Tibial artery (tissue), 4 donors: ENCODE measurements around the gene PPM1A.
"Not testable (repeated sequence)": the region's sequence is repeated elsewhere in the genome, so short reads cannot be mapped to it uniquely, and the experiment has no call there.

Experiments
- DNase-seq, 2 donors: peaks; one replicate each; pipeline ENCODE4 v3.0.0-alpha.2; 2019
- H3K27ac ChIP-seq, 2 donors: fragments of 200-600 bp; sonication (generic) in 1 of 2; 1 replicate in 1 of 2; 2 replicates in 1 of 2; pipeline ENCODE4 v1.5.1; 2018 to 2019; ENCODE audit warnings: mild to moderate bottlenecking in 1 of 2
- H3K27me3 ChIP-seq, 2 donors: fragments of 200-600 bp; sonication (generic) in 1 of 2; one replicate each; pipeline versions ENCODE4 v1.5.1 to v1.6.0; 2016 to 2019
- H3K36me3 ChIP-seq, 3 donors: fragments of 200-600 bp; sonication (generic) in 2 of 3; one replicate each; pipeline ENCODE4 v1.5.1; 2016 to 2019; ENCODE audit warnings: mild to moderate bottlenecking in 2 of 3
- H3K4me1 ChIP-seq, 4 donors: fragments of 200-600 bp; sonication (generic) in 2 of 4; 1 replicate in 3 of 4; 2 replicates in 1 of 4; pipeline ENCODE4 v1.5.1; 2016 to 2019
- H3K4me3 ChIP-seq, 2 donors: fragments of 200-600 bp; sonication (generic) in 1 of 2; 1 replicate in 1 of 2; 2 replicates in 1 of 2; pipeline ENCODE4 v1.5.1; 2018 to 2019; ENCODE audit warnings: mild to moderate bottlenecking in 2 of 2
- H3K9me3 ChIP-seq, 3 donors: fragments of 200-600 bp; sonication (generic) in 1 of 3; one replicate each; pipeline ENCODE4 v1.5.1; 2016 to 2019
- intact Hi-C: fragments of 100-400 bp; cut with DNase I; formaldehyde crosslinking; loops from one replicate; pipeline ENCODE4 v1.15.0; 2023; ENCODE audit warnings: low total_unique reads
- TF ChIP-seq, protein P1 (sequence below), 2 experiments: fragments of 200-600 bp in 1 of 2; fragments of 450-650 bp in 1 of 2; IDR thresholded peaks; one replicate each; pipeline ENCODE4 v1.5.1; 2017 to 2019; ENCODE audit warnings: antibody characterized with exemption in 2 of 2, mild to moderate bottlenecking in 1 of 2, moderate library complexity in 1 of 2

The PPM1A gene

DNA sequence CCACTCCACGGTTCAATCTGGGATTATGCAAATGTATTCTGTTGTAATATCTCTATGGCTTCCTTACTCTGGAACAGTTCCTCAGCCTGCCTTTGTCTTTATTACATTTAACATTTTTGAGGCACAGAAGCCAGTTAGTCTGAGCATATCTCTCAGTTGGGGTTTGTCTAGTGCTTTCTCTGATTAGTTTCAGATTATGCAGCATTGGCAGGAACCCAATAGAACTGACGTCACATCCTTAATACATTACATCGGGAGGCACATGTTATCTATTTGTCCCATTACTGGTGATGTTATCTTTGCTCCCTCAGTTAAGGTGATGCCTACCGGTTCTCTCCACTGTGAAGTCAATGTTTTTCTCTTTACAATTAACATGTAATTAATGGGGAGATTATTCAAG is 62.4 kb downstream of the PPM1A start:
- Histone ChIP-seq H3K27ac (no peak overlapping the region), H3K4me1 (no peaks in the 10 kb centered on the region), H3K36me3 (no peaks in the 10 kb centered on the region), H3K9me3 (no peaks in the 10 kb centered on the region), H3K27me3 (peaks cover 0 to 18% of the 10 kb centered on the region in 2 donors), H3K4me3 (no peak overlapping the region)
- no peak for DNase-seq
- intact Hi-C loops = no loop called here
- TF ChIP-seq, protein P1, sequence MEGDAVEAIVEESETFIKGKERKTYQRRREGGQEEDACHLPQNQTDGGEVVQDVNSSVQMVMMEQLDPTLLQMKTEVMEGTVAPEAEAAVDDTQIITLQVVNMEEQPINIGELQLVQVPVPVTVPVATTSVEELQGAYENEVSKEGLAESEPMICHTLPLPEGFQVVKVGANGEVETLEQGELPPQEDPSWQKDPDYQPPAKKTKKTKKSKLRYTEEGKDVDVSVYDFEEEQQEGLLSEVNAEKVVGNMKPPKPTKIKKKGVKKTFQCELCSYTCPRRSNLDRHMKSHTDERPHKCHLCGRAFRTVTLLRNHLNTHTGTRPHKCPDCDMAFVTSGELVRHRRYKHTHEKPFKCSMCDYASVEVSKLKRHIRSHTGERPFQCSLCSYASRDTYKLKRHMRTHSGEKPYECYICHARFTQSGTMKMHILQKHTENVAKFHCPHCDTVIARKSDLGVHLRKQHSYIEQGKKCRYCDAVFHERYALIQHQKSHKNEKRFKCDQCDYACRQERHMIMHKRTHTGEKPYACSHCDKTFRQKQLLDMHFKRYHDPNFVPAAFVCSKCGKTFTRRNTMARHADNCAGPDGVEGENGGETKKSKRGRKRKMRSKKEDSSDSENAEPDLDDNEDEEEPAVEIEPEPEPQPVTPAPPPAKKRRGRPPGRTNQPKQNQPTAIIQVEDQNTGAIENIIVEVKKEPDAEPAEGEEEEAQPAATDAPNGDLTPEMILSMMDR (IDR thresholded peaks at IDR 0.05) = no peak

DNA sequence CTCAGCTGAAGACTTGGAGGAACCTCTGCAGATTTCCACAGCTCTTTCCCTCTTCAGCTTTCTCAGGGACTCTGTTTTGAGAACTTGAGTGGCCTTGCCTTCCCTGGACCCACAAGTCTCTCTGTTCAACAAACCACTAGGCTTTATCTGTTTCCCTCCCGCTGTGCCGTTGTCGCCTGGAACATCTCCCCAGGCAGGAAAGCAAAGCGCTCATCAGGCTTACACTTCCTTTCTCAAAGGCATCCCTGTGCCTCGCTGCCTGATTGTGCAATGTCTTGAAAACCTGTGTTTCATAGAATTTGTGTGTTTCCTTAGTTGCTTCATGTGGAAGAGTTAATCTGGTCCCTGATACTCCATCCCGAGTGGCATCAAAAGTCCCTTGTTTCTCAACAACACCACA is 64.1 kb downstream of the PPM1A start:
- TF ChIP-seq, protein P1 (IDR thresholded peaks at IDR 0.05) = no peak
- Histone ChIP-seq H3K27ac (no peak overlapping the region), H3K4me3 (no peak overlapping the region), H3K27me3 (peaks cover 0 to 24% of the 10 kb centered on the region in 2 donors), H3K9me3 (no peaks in the 10 kb centered on the region), H3K36me3 (no peaks in the 10 kb centered on the region), H3K4me1 (no peaks in the 10 kb centered on the region)
- no peak for DNase-seq
- intact Hi-C loops = no loop called here

DNA sequence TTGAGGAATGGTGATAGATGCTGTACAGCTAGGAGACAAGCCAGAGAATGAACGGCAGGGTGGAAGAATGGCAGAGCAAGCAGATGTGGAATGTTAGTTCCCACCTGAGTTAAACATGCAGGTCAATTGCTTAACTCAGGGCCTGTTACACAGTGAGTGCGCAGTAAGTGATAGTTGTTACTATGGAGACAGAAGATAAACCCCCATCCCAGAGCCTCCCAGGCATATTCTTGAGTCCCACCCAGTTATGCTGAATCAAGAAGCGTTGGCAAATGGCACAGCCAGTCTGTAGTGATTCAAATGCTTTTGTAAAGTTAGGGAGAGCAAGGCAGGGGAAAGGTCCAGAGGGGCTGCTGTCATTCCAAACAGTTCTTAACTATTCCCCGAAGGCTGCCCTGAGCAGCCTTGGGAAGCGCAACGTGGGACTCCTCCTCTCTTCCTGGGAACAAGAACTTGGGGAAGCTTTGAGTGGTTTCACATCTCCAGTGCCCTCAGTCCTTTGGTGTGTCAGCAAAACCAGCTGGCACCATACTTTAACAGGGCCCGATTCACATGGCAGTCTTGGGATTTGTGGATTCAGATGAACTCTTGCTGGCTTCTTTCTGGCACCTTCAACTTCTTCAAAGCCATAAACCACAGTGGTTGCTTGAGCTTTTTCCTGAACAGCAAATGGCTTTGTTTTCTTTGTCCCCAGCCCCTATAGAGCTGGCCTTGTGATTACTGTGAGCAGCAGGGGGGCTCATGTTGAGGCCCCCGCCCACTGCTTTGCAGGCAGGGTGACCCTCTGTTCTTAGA is 66.4 kb downstream of the PPM1A start:
- no peak for DNase-seq
- TF ChIP-seq, protein P1 (IDR thresholded peaks at IDR 0.05) = no peak
- no peaks in the 10 kb centered on the region for H3K9me3 ChIP-seq
- H3K27ac ChIP-seq = no peak overlapping the region
- peaks cover 0 to 21% of the 10 kb centered on the region in 2 donors for H3K27me3 ChIP-seq
- no peaks in the 10 kb centered on the region for H3K36me3 ChIP-seq
- intact Hi-C loops = loop anchor here (5.0 kb wide), 1 partner anchor 108 kb away; no protein-coding TSS in a partner anchor
- no peak overlapping the region for H3K4me3 ChIP-seq
- H3K4me1 ChIP-seq = no peaks in the 10 kb centered on the region

DNA sequence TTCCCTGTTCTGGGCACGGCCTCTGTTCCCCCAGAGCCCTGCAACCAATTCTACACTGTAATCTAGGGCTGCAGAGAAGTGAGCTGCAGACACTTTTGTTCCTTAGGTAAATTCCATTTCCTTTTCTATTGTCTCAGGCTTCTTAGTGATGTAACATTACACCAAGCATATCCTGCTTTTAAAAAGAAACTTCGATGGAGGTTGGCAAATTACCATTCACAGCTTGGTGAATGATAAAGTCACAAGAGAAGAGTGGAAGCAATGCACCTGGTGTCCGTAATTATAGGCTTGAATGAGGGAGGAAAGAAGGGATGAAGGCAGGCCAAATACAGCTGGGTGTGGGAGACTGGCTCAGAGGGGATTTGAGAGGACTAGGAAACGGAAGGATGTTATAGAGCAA is 68.6 kb downstream of the PPM1A start:
- H3K4me3 ChIP-seq = no peak overlapping the region
- H3K4me1 ChIP-seq = no peaks in the 10 kb centered on the region
- TF ChIP-seq, protein P1 (IDR thresholded peaks at IDR 0.05) = no peak
- H3K27me3 ChIP-seq = peaks cover 0 to 20% of the 10 kb centered on the region in 2 donors
- no peaks in the 10 kb centered on the region for H3K9me3 ChIP-seq
- no peaks in the 10 kb centered on the region for H3K36me3 ChIP-seq
- no peak overlapping the region for H3K27ac ChIP-seq
- intact Hi-C loops = loop anchor here (5.0 kb wide), 1 partner anchor 110 kb away; no protein-coding TSS in a partner anchor
- no peak for DNase-seq

DNA sequence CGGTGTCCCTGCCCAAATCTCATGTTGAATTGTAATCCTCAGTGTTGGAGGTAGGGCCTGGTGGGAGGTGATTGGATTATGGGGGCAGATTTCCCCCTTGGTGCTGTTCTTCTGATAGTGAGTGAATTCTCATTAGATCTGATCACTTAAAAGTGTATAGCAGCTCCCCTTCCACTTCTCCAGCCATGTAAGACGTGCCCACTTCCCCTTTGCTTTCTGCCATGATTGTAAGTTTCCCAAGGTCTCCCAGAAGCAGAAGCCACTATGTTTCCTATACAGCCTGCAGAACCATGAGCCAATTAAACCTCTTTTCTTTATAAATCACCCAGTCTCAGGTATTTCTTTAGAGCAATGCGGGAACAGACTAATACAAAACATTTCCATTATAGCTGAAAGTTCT is 71.8 kb downstream of the PPM1A start:
- DNase-seq, H3K9me3 ChIP-seq, H3K4me1 ChIP-seq, H3K36me3 ChIP-seq, intact Hi-C loops, H3K4me3 ChIP-seq, H3K27ac ChIP-seq: not testable (repeated sequence)
- peaks cover 0 to 12% of the 10 kb centered on the region in 2 donors for H3K27me3 ChIP-seq

DNA sequence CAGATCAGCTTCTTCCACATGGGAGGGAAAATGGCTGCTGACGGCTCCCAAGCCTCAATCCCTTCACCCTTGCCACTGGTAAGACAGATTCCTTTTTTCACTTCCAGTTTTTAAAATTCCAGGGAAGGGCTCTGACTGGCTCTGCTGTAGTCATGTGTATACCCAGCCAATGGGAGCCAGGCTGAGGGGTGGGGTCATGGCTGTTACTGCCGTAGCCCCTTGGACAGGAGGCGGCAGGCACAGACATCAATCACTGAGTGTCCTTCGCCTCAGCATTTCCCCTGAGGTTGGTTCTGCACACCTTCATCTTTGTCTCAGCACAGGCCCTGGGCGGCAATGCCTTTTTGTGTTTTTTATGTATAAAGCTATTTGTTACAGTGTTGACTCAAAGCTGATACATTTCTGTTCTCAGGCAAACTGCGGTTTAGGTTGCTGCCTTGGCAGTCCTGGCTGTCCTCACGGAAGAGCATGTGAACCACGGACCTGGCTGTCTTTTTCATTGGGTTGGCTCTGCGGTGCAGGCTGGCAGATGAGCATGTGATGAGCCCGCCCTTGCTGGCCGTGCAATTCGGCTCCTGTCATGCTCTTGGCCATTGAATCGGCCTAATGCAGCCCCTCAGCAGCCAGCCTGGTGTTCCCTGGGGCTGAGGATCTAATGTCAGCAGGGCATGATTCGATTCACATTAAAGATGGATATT is 74.3 kb downstream of the PPM1A start:
- Histone ChIP-seq H3K27me3 (peaks cover 0 to 12% of the 10 kb centered on the region in 2 donors), H3K4me3 (no peak overlapping the region), H3K4me1 (peaks cover 0 to 8% (median 6%) of the 10 kb centered on the region in 4 donors), H3K27ac (no peak overlapping the region), H3K9me3 (no peaks in the 10 kb centered on the region), H3K36me3 (no peaks in the 10 kb centered on the region)
- TF ChIP-seq, protein P1 (IDR thresholded peaks at IDR 0.05) = no peak
- no peak for DNase-seq
- intact Hi-C loops = no loop called here
